NCI-H2107 treated with DMSO at 0.1 percent for 48 hours (cell line): Measurements from ENCODE around the gene CDC27.
"Not testable (repeated sequence)": the region's sequence is repeated elsewhere in the genome, so short reads cannot be mapped to it uniquely, and the experiment has no call there.

Experiments
- DNase-seq: peaks from one replicate; lab custom pipeline; 2025; ENCODE audit not compliant: unreplicated experiment; lab: John Stamatoyannopoulos, UW

Gene CDC27

DNA sequence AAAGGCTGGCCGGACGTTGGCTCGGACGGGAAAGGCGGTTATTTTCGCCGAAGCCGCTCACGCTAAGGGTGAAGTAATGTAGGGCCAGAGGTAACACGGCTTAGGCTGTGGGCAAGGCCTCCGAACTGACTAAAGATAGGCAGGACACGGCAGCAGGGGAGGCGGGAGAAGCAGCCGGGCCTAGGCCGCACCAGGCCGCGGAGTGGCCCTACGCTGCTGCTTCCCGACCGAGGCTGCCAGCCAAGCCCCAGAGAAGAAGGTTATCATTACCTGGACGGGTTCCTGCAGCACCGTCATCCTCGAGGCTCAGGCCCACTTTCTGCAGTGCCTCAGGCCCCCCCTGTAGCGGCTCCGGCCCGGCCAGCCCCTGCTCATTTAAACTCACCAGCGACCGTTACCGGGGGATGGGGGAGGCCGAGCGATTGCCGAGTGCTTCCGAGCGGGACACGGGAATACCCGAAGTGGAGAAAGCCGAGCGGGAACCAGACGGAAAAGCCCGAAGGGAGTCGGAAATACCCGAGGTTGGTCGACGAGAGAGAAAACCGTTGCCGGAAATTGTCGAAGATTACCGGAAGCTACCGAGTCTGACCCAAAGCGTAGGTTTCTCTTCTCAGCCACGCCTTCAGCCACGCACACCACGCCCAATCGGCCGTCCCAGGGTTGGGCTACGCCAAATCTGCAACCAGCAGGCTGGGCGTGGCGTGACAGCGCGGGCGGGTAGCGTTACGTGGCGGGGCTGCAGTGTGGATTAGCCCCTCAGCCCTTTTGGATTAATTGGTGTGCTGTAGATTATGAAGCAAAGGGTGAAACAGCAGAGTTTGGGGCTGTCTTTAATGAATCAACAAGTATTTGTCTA lies at the start of gene CDC27:
TSS of gene CDC27 (minus strand) at position 420 of the 856 bp plus-strand sequence. CDS start at position 297, 123 bp downstream.
- peak; percentile 98 for DNase-seq

- no peak for DNase-seq
Measured at GRCh38 chr17:47238321-47239010, 49.4 kb upstream of the CDC27 start.

DNA sequence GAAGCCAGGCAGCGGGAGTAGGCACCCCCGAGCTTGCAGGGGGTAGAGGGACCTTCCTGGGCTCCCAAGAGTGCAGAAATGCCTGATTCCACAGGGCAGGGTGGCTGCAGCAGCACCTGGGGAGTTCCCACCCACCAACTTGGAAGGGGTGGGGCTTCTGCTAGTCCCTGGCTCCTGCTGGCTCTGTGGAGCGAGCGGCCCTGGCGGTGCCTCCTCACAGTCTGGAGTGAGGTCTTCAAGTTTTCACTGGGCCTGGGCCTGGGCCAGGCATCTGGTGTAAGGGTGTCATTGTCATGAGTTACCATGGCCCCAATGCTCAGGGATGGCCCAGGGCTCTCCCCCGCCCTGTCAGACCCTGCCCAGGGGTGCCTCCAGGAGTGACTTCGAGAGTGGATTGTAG lies 48.7 kb upstream of the CDC27 start:
- DNase-seq: no peak

DNA sequence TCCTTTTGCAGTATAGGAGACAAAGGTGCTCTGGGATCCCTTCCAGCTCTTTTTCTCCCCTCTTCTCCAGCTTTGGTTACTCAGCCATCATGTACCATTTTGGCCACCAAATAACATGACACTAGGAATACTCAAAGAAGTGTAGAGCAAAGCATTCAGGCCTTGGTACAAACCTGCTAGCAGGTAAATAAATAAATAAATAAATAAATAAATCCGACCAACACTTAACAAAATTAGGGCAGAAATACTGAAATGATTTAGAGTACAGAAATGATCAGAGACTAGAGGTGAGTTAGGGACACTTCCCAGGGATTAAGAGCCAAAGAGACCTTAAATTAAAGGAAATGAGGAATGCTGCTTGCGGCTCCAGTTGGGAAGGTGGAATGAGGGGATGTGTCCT lies 46.8 kb upstream of the CDC27 start:
- DNase-seq: no peak

DNA sequence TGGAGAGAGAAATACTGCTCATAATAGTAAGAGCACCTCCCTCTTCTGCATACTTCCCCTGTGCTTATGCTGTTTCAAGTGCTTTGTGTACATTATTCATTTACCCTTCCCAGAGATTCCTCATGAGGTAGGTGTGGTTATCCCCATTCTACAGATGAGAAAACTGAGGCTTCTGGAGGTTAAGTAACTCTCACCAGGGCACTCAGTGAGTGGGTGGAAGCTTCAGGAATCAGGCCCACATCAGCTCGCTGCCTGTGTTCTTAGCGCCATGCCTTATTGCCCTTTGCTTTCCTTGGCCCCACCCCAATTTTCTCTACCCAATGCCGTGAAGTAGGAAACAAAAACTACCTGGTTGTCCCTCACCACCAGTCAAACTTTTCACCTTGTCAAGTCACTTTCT lies 46.4 kb upstream of the CDC27 start:
- DNase-seq: no peak

GRCh38 chr17:47232465-47232864 lies 43.4 kb upstream of the CDC27 start:
- no peak for DNase-seq

DNA sequence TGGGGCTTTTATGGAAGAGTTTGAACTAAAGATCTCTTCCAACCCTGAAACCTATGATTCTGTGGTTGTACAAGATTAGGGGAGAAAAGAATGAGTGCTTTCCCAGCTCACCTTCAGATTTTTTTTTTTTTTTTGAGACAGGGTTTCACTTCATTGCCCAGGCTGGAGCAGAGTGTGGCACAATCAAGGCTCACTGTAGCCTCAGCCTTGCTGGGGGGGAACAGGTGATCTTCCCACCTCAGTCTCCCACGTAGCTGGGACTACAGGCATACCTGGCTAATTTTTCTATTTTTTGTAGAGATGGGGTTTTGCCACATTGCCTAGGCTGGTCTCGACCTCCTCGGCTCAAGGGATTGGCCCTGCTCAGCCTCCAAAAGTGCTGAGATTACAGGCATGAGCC lies 42.8 kb upstream of the CDC27 start:
- no peak for DNase-seq

DNA sequence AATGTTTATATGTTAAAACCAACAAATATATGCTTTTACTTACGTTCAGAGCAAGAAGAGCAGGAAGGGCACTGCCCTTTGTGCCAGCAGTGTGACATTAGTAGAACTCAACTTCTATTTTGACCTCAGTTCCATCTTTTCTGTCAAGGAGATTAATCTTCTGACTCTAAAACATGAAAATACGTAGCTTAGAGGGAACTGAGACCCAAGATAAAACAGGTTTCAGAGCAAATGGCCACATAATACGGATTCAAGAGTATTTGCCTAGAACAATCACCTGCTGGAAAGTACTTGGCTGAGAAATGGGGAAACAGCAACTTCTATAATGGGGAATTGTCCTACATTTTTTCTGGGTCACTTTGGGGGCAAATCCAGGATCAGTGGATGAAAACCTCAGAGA lies 42.2 kb upstream of the CDC27 start:
- no peak for DNase-seq

DNA sequence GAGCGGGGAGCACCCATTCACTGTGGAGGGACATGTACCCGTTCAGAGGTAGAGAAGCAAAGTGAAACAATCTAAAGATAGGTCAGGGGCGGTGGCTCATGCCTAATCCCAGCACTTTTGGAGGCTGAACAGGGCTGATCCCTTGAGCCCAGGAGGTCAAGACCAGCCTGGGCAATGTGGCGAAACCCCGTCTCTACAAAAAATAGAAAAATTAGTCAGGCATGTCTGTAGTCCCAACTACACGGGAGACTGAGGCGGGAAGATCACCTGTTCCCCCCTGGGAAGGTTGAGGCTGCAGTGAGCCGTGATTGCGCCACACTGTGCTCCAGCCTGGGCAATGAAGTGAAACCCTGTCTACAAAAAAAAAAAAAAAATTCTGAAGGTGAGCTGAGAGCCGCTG lies 41.8 kb upstream of the CDC27 start:
- no peak for DNase-seq

DNA sequence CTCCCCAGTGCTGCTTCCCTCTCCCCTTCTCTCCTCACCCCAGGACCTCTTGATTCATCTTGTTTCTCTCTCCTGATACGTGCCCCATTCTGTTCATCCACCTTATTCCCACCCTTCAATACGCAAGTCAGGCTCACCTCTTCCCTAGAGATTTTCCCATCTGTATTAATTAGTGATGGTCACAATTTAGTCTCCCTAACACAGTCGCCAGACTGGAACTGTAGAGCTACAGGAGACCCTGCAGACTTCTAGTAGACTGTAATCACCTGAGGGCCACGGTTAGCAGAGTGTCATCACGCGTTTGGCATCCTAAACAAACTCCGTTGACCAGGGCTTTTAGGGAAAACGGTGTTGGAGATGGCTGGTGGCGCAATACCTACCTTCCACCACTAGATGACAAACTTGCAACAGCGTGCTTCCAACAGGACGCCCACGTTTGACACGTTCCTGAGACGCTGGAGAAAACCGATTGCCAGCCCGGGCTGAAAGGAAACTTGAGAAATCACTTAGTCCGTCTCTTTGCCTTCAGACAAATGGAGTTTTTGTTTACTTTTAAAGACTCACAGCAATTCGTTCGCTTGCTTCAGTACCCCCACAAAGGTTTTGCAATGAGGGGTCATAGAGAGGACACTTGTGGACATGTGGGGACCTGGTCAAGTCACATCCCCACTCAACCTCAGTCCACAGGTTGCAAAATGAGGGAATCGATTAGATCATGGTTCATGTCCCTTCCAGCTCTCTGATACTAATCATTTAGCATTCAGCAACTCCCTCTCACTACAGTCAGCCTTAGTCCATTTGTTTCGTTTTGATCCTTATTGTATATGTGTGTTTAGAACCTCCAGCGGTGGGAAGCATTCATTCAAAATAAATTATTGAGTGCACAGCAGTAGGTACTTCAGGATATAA lies 40.7 kb upstream of the CDC27 start:
- DNase-seq: peak; percentile 58

- no peak for DNase-seq
Measured at GRCh38 chr17:47227862-47228261, 38.8 kb upstream of the CDC27 start.

- DNase-seq: no peak
Measured at GRCh38 chr17:47225911-47226688, 37.0 kb upstream of the CDC27 start.

DNA sequence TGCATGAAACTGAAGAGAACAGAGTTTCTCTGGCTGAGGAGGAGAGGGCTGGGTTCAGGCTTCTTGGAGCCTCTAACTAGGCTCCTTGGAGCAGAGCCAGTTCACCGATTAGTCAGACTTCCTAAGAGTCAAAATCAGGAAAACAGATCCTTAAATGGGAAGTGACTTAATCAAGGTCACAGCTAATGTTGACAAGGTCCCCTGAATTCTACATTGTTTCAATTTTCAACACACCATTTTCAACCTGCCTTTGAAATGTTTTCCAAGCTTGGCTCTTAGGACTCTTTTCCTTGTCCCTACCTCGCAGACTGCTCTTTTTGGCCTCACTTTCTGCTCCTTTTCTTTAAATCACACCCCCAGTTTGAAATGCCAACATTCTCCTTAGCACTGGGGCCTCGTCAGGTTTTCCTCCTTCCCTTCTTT lies 36.4 kb upstream of the CDC27 start:
- no peak for DNase-seq

- no peak for DNase-seq
Measured at GRCh38 chr17:47224966-47225365, 35.9 kb upstream of the CDC27 start.

GRCh38 chr17:47224077-47224476 lies 35.0 kb upstream of the CDC27 start:
- not testable (repeated sequence) for DNase-seq

DNA sequence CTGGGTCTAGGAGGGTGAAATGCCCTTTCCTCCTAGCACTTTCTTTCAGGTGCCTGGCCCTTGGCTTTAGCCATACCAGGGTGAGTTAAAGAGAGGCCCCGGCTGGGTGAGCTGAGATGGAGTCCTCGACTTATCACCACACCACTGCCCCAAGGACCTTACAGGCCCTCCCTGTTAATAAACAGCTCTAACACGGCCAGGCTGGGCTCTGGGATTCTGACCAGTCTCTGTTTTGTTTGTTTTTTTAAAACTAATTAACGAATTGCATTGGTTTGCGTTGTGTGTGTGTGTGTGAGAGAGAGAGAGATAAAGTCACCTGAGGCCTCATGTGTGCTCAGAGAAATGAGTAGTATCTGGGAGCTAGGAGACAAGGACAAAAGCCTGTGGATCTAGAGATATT lies 34.4 kb upstream of the CDC27 start:
- DNase-seq: no peak

GRCh38 chr17:47223007-47223406 lies 33.9 kb upstream of the CDC27 start:
- no peak for DNase-seq

DNA sequence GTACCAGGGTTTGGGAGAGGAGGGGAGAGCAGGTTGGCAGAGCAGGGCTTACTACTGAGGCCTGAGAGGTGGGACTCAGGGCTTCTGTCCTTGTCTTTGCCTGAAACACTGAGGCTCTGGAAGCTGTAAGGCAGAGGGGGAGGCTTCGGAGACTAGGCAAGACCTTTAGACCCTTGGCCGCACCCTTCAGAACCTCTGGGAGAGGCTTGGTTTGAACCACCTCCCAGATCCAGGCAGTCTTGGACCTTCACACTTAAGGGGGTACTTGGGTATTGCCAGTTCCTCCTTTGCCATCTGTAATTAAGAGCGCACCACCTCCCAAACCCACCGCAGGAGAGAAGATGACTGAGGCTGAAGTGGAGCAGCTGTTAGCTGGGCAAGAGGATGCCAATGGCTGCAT lies 33.0 kb upstream of the CDC27 start:
- DNase-seq: no peak

DNA sequence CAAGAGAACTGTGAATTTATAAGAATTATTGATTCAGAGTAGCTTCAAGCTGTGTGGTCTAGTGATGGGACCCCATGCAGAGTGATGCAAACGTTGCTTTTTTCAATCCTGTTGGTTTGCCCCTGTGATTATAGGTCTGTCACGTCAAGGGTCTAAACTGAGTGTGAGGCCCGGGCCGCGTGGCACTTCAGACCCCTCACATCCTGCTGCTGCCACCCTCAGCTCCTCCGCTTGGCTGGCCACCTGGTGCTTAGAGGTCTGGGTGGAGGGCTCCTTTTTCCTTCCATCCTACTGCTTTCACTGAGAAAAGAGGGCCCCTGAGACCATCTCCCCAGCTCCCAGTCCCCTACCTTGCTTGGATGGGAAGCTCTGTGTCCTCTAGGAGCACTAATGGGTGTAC lies 32.1 kb upstream of the CDC27 start:
- DNase-seq: no peak

GRCh38 chr17:47220531-47220999 lies 31.5 kb upstream of the CDC27 start:
- DNase-seq: peak; percentile 66
